ENCODE data around the gene TENT4A.
"Not testable (repeated sequence)": the region's sequence is repeated elsewhere in the genome, so short reads cannot be mapped to it uniquely, and the experiment has no call there.

The TENT4A gene

GRCh38 chr5:6713274-6714225 lies at the start of gene TENT4A:
TSS of gene TENT4A (plus strand) at chr5:6713432. CDS start at chr5:6713984, 552 bp downstream.
- DNase-seq (ENCODE audit: low read depth in 2 of 2): peak in 1 of 2 donors; percentile 93

DNA sequence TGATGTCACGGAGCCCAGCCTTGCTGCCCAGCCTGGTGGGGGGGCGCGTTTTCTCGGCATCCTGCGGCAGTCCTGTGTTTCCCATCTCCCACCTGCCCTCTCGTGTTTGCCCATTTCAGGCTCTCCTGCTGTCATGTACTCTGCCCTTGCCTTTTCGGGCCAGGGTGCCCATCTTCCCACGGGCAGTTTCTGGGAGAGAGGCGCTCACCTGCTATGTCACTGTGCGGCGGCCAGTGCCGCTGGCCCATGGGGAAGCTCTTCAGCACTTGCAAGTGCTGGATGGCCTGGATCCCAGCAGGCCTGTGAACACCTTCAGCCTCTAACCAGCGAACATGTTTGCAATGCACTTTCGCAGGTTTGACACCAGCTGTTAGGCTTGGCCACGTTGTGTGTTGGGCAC lies 46.5 kb upstream of the TENT4A start:
- no peak for DNase-seq (ENCODE audit: low read depth in 2 of 2)

GRCh38 chr5:6667648-6668047 lies 45.6 kb upstream of the TENT4A start:
- DNase-seq (ENCODE audit: low read depth in 2 of 2): no peak

DNA sequence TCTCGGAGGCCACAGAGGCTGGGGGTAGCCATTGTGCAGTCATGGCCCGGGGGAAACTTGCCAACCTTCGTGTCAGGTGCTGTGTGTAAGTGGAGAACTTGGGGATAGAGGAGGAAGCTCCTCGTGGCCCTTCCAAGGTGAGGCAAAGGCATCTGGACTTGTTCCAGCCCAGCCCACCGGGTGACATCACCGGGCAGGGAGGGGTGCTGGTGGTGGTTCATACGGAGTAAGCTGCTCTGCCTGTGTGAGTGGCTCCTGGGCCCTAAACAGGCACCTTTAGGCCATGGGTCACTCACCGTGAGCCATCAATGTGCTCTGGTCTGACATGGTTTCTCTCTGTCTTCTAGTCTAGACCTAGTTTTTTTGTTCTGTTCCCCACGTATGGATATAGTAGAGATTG lies 44.5 kb upstream of the TENT4A start:
- DNase-seq (ENCODE audit: low read depth in 2 of 2): not testable (repeated sequence)

DNA sequence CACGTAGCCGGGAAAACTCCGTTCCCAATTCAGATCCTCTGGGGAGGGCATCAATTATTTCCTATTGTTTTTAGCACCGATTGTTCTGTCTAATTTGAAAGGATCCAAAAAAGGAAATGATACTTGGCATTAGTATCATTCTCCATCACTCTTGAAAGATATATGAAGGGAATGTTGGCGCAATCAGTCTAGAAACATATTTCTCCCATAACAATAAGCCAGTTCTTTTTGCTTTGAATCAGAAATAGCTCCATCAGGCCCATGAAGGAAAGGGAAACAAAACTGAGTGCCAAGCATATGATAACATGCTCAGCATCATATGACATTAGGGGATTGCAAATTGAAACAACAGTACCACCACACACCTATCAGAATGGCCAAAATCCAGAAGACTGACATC lies 40.2 kb upstream of the TENT4A start:
- DNase-seq (ENCODE audit: low read depth in 2 of 2): no peak

GRCh38 chr5:6673963-6674362 lies 39.3 kb upstream of the TENT4A start:
- no peak for DNase-seq (ENCODE audit: low read depth in 2 of 2)

DNA sequence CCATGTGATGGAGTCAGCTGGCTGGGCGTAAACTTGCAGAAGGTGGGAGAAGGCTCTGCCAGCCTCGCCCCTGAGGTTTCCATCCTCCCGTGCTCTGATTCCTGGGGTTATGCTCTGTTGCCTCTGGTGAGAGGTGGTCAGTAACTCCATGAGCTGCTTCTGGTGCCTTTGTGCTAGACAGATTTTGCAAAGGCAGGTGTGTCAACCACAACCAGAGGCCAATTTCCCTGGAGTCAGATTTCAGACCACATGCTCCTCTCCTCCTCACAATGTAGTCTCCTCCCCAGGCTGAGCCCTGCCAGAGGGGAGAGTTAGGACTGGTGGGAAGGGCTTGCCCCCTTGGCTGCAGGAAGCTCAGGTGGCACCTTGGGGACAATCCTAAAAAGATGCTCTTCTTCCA lies 38.8 kb upstream of the TENT4A start:
- no peak for DNase-seq (ENCODE audit: low read depth in 2 of 2)

DNA sequence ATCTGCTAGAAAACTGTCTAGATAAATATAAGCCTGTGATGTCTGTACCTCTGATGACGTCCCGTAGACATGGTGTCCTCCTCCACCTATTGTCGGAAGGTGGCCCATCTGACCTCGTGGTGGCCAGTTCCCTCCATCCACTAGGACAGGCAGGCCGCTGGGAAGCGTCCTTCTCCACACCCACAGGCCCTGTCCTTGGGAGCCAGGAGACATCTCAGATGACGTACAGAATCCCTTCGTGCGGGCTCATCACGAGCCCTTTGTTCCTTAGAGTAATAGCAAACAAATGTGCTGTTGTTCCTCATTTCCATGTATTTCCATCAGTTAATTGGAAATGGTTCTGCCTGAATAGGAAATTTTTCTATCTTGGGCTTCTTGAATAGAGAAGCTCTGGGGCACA lies 38.3 kb upstream of the TENT4A start:
- no peak for DNase-seq (ENCODE audit: low read depth in 2 of 2)

DNA sequence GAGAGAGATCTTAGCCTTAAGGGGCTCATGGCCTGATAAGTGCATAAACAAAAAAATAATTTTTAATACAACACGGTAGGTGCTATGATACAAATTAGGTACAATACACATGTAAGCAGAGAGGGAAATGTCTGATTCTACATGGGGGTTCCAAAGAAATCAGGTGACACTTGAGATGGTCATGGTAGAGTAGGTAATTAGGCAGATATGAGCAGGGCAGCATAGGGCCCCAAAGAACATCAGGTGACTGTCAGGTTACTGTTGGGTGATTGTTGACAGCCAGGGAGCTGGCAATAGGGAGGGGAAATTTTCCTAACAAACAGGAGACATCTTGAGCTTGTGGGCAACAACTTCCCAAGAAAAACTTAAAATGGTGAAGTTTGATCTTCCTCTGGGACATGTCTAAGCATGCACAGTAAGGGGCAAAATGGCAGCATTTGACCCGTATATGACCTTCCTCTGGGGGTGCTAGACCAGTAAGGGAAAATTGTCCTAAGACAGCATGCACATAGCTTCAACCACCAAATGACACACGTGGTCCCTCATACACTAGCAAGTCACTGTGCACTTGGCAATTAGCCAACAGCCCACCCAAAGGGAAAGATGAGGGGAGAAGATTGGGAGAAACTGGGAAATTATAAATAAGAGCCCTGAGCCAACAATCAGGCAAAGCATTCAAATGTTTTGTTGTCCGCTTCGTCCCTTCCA lies 37.3 kb upstream of the TENT4A start:
- DNase-seq (ENCODE audit: low read depth in 2 of 2): no peak

DNA sequence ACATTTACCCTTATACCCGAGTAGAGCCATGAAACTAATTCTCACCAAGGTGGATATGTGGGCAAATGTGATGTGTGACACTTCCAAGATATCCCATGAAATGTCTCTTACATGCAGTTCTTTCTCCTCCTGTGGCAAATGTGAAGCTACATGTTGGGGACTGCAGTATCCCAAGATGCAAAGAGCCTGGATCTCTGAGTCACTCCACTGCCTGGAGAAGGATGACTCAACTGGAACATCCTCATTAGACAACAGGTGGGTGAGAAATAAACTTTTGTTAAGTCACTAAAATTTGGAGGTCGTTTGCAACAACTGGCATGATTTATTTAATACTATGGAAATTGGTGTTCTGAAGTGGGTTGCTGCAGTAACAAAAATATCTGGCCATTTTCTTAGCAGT lies 36.5 kb upstream of the TENT4A start:
- DNase-seq (ENCODE audit: low read depth in 2 of 2): no peak

GRCh38 chr5:6678385-6678784 lies 34.8 kb upstream of the TENT4A start:
- no peak for DNase-seq (ENCODE audit: low read depth in 2 of 2)

DNA sequence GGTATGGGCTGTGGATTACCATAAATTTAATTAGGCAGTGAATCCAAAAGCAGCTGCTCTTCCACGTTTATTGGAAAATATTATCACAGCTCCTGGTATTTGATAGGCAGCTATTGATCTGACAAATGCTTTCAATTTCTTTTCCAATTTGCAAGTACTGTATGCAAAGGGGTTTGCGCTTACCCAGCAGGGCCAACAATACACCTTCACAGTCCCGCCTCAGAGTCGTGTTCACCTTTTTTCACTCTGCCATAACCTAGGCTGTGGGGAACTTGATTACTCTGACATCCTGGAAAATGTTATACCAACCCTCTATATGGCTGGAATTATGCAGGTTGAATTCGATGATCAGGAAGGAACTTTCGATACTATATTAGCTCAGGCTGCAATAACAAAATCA lies 32.3 kb upstream of the TENT4A start:
- no peak for DNase-seq (ENCODE audit: low read depth in 2 of 2)

DNA sequence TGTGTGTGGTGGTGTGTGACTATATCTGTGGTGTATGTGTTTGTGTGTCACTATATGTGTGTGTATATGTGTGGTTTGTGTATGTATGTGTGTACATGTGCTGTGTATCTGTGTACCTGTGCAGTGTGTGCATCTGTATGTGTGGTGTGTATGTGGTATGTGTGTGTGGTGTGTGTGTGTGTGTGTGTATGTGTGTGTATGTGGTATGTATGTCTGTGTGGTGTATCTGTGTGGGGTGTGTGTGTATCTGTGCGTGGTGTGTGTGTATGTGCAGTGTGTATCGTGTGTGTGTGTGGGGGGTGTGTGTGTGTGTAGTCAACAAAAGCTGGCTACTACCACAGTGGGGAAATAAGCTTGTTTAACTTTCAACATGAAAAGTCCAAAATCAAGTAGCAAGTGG lies 31.6 kb upstream of the TENT4A start:
- DNase-seq (ENCODE audit: low read depth in 2 of 2): no peak

- no peak for DNase-seq (ENCODE audit: low read depth in 2 of 2)
Measured at GRCh38 chr5:6682239-6682638, 31.0 kb upstream of the TENT4A start.

DNA sequence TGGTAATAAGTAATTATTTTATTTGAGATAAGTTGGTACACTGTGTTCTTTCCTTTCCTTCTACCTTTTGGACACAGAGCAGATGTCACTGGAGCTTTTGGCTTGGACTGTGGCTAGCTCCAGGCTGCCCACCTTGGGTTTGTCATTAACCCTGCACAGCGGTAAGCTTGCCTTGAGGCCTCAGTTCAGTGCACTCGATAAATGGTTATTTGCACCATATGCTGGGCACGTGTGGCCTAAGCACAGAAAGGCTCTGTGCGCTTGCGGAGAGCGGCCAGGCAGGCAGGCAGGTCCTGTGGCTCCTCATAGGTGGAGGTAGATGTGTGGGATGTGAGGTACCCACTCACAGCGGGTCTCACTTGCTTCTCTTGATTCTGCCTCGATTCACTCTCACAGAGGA lies 30.0 kb upstream of the TENT4A start:
- DNase-seq (ENCODE audit: low read depth in 2 of 2): no peak

- DNase-seq (ENCODE audit: low read depth in 2 of 2): no peak
Measured at GRCh38 chr5:6684075-6684474, 29.2 kb upstream of the TENT4A start.

GRCh38 chr5:6686501-6686900 lies 26.7 kb upstream of the TENT4A start:
- DNase-seq (ENCODE audit: low read depth in 2 of 2): no peak

GRCh38 chr5:6686915-6687409 lies 26.3 kb upstream of the TENT4A start:
- no peak for DNase-seq (ENCODE audit: low read depth in 2 of 2)

DNA sequence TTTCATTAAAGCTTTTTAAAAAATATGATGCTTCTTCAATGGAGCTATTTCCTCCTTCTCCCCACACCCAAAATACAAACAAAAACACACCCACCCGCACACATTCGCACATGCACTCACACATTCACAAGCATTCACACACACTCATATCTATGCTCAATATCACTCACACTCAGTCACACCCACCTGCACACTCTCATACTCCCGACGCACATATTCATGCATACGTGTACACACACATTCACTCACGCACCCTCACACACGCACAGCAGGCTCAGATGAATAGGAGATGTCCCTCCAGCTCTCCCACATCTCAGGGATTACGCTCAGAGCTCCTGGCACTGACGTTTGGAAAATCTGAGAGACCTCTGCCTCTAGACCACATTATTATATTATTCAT lies 25.7 kb upstream of the TENT4A start:
- DNase-seq (ENCODE audit: low read depth in 2 of 2): no peak

- DNase-seq (ENCODE audit: low read depth in 2 of 2): no peak
Measured at GRCh38 chr5:6692906-6693305, 20.3 kb upstream of the TENT4A start.

- no peak for DNase-seq (ENCODE audit: low read depth in 2 of 2)
Measured at GRCh38 chr5:6698696-6699095, 14.5 kb upstream of the TENT4A start.

DNA sequence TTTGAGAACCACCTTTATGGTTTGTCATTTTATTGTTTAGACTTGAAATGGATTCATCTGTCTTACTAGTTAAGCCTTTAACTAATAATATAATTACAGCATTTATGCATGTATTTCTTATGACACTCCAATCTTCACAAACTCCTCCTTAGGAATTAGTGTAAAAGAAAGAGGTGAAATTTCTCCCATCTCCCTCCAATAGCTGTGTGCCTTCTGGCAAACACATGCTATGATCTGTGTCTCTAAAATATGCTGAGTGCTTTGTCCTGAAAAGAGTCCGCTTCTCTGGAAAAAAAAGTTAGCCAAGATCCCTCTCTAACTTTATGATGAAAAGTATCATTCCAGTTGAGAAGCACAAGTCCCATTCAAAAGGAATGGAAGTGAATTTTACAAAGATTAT lies 13.9 kb upstream of the TENT4A start:
- no peak for DNase-seq (ENCODE audit: low read depth in 2 of 2)

Measured in stimulated activated CD8-positive, alpha-beta memory T cell treated with anti-CD3 and anti-CD28 coated beads, Interleukin-2, amount 100 ng/mL, for 1 hour (primary cell).